Right atrium auricular region (tissue), 2 donors: ENCODE measurements around the gene SLC44A2. TPM values are rescaled to one million over a fixed set of nuclear protein-coding genes. Genes with fewer than 3 reads are reported as not detected.

Experiments
- DNase-seq: peaks from one replicate; pipeline ENCODE4 v3.0.0-alpha.2; 2019; ENCODE audit warnings: low spot score
- H3K27ac ChIP-seq, 2 donors: fragments of 200-600 bp; sonication (generic); 1 replicate in 1 of 2; 2 replicates in 1 of 2; pipeline ENCODE4 v1.5.1; 2016 to 2019
- H3K27me3 ChIP-seq, 2 donors: fragments of 200-600 bp; sonication (generic); one replicate each; pipeline versions ENCODE4 v1.5.1 to v1.6.0; 2017 to 2019
- H3K36me3 ChIP-seq: fragments of 200-600 bp; sonication (generic); one replicate; pipeline ENCODE4 v1.5.1; 2016
- H3K4me1 ChIP-seq, 2 donors: fragments of 200-600 bp; sonication (generic); one replicate each; pipeline versions ENCODE4 v1.5.1 to v1.6.0; 2017 to 2019
- H3K4me3 ChIP-seq, 2 donors: fragments of 200-600 bp; sonication (generic); 1 replicate in 1 of 2; 2 replicates in 1 of 2; pipeline ENCODE4 v1.5.1; 2017 to 2019; ENCODE audit warnings: mild to moderate bottlenecking in 1 of 2, moderate library complexity in 1 of 2
- H3K9me3 ChIP-seq, 2 donors: fragments of 200-600 bp; sonication (generic); one replicate each; pipeline ENCODE4 v1.5.1; 2019
- CTCF ChIP-seq, 2 donors: fragments of 200-600 bp; sonication (generic); IDR thresholded peaks; one replicate each; pipeline ENCODE4 v1.5.1; 2019; ENCODE audit warnings: antibody characterized with exemption in 2 of 2
- total RNA-seq, 2 donors: library from RNA; depleted of rRNA; stranded (reverse); fragments of >200 nt; gene quantifications; one replicate each; pipeline ENCODE4 v1.1.0, GENCODE V29; 2016

The SLC44A2 gene
- total RNA-seq, 2 donors from 2014 or later = 91.3 to 96.2 TPM

GRCh38 chr19:10677751-10678150 is 52.4 kb downstream of the SLC44A2 start:
- H3K9me3 ChIP-seq = no peaks in the 10 kb centered on the region
- H3K27ac ChIP-seq = no peak overlapping the region
- DNase-seq = no peak
- H3K4me1 ChIP-seq = no peaks in the 10 kb centered on the region
- no peak overlapping the region for H3K4me3 ChIP-seq
- H3K36me3 ChIP-seq = peaks cover 79% of the 10 kb centered on the region
- no peaks in the 10 kb centered on the region for H3K27me3 ChIP-seq
- TF ChIP-seq CTCF (IDR thresholded peaks at IDR 0.05) = no peak

- Histone ChIP-seq H3K9me3 (no peaks in the 10 kb centered on the region), H3K36me3 (peaks cover 79% of the 10 kb centered on the region), H3K4me3 (no peak overlapping the region), H3K4me1 (no peaks in the 10 kb centered on the region), H3K27me3 (no peaks in the 10 kb centered on the region), H3K27ac (no peak overlapping the region)
- no peak for TF ChIP-seq CTCF (IDR thresholded peaks at IDR 0.05)
- DNase-seq = no peak
Measured at GRCh38 chr19:10678813-10679212, 53.5 kb downstream of the SLC44A2 start.

- H3K9me3 ChIP-seq = no peaks in the 10 kb centered on the region
- DNase-seq = no peak
- no peaks in the 10 kb centered on the region for H3K4me1 ChIP-seq
- no peak overlapping the region for H3K4me3 ChIP-seq
- no peak for TF ChIP-seq CTCF (IDR thresholded peaks at IDR 0.05)
- no peaks in the 10 kb centered on the region for H3K27me3 ChIP-seq
- H3K27ac ChIP-seq = no peak overlapping the region
- H3K36me3 ChIP-seq = peaks cover 87% of the 10 kb centered on the region
Measured at GRCh38 chr19:10679743-10680142, 54.4 kb downstream of the SLC44A2 start.

- peaks cover 91% of the 10 kb centered on the region for H3K36me3 ChIP-seq
- no peaks in the 10 kb centered on the region for H3K4me1 ChIP-seq
- no peaks in the 10 kb centered on the region for H3K9me3 ChIP-seq
- no peak overlapping the region for H3K4me3 ChIP-seq
- no peak for TF ChIP-seq CTCF (IDR thresholded peaks at IDR 0.05)
- no peak overlapping the region for H3K27ac ChIP-seq
- no peak for DNase-seq
- H3K27me3 ChIP-seq = no peaks in the 10 kb centered on the region
Measured at GRCh38 chr19:10680545-10681135, 55.3 kb downstream of the SLC44A2 start.

GRCh38 chr19:10681658-10682057 is 56.3 kb downstream of the SLC44A2 start:
- H3K36me3 ChIP-seq = peaks cover 98% of the 10 kb centered on the region

More at GRCh38 chr19:10681658-10682057, 56.3 kb downstream of the SLC44A2 start:
- Histone ChIP-seq H3K27me3 (no peaks in the 10 kb centered on the region), H3K4me3 (no peak overlapping the region), H3K9me3 (no peaks in the 10 kb centered on the region), H3K4me1 (peaks cover 0 to 8% of the 10 kb centered on the region in 2 donors), H3K27ac (no peak overlapping the region)
- no peak for TF ChIP-seq CTCF (IDR thresholded peaks at IDR 0.05)
- DNase-seq = no peak
